Measurements from ENCODE around the gene ITGBL1. TPM values are rescaled to one million over a fixed set of nuclear protein-coding genes. Genes with fewer than 3 reads are reported as not detected.

Gene ITGBL1
- total and polyA plus RNA-seq, 2 of the 8 experiments (the other 6 are each of a cell fraction or from before 2014, with no cell fraction given): not detected

DNA sequence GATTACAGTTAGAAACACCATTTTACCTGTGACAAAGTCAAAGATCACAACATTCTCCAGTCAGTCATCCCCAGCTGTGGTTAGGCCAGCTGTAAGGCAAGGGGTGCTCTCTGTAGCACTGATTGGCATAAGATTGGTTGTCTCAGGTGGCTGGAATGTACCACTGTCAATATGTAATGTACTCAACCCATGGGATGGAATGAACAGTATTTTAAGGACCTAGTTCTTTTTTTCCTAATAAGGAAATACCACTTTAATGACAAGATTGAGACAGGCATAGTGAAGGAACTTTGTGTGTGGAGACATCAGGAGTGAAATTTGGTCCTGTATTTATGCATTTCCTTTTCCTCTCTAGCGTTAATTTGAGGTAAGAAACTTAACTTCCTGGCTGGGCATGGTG is 310.7 kb downstream of the ITGBL1 start (continued):
- TF ChIP-seq, protein P1, sequence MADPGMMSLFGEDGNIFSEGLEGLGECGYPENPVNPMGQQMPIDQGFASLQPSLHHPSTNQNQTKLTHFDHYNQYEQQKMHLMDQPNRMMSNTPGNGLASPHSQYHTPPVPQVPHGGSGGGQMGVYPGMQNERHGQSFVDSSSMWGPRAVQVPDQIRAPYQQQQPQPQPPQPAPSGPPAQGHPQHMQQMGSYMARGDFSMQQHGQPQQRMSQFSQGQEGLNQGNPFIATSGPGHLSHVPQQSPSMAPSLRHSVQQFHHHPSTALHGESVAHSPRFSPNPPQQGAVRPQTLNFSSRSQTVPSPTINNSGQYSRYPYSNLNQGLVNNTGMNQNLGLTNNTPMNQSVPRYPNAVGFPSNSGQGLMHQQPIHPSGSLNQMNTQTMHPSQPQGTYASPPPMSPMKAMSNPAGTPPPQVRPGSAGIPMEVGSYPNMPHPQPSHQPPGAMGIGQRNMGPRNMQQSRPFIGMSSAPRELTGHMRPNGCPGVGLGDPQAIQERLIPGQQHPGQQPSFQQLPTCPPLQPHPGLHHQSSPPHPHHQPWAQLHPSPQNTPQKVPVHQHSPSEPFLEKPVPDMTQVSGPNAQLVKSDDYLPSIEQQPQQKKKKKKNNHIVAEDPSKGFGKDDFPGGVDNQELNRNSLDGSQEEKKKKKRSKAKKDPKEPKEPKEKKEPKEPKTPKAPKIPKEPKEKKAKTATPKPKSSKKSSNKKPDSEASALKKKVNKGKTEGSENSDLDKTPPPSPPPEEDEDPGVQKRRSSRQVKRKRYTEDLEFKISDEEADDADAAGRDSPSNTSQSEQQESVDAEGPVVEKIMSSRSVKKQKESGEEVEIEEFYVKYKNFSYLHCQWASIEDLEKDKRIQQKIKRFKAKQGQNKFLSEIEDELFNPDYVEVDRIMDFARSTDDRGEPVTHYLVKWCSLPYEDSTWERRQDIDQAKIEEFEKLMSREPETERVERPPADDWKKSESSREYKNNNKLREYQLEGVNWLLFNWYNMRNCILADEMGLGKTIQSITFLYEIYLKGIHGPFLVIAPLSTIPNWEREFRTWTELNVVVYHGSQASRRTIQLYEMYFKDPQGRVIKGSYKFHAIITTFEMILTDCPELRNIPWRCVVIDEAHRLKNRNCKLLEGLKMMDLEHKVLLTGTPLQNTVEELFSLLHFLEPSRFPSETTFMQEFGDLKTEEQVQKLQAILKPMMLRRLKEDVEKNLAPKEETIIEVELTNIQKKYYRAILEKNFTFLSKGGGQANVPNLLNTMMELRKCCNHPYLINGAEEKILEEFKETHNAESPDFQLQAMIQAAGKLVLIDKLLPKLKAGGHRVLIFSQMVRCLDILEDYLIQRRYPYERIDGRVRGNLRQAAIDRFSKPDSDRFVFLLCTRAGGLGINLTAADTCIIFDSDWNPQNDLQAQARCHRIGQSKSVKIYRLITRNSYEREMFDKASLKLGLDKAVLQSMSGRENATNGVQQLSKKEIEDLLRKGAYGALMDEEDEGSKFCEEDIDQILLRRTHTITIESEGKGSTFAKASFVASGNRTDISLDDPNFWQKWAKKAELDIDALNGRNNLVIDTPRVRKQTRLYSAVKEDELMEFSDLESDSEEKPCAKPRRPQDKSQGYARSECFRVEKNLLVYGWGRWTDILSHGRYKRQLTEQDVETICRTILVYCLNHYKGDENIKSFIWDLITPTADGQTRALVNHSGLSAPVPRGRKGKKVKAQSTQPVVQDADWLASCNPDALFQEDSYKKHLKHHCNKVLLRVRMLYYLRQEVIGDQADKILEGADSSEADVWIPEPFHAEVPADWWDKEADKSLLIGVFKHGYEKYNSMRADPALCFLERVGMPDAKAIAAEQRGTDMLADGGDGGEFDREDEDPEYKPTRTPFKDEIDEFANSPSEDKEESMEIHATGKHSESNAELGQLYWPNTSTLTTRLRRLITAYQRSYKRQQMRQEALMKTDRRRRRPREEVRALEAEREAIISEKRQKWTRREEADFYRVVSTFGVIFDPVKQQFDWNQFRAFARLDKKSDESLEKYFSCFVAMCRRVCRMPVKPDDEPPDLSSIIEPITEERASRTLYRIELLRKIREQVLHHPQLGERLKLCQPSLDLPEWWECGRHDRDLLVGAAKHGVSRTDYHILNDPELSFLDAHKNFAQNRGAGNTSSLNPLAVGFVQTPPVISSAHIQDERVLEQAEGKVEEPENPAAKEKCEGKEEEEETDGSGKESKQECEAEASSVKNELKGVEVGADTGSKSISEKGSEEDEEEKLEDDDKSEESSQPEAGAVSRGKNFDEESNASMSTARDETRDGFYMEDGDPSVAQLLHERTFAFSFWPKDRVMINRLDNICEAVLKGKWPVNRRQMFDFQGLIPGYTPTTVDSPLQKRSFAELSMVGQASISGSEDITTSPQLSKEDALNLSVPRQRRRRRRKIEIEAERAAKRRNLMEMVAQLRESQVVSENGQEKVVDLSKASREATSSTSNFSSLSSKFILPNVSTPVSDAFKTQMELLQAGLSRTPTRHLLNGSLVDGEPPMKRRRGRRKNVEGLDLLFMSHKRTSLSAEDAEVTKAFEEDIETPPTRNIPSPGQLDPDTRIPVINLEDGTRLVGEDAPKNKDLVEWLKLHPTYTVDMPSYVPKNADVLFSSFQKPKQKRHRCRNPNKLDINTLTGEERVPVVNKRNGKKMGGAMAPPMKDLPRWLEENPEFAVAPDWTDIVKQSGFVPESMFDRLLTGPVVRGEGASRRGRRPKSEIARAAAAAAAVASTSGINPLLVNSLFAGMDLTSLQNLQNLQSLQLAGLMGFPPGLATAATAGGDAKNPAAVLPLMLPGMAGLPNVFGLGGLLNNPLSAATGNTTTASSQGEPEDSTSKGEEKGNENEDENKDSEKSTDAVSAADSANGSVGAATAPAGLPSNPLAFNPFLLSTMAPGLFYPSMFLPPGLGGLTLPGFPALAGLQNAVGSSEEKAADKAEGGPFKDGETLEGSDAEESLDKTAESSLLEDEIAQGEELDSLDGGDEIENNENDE (IDR thresholded peaks at IDR 0.05; ENCODE audit: insufficient replicate concordance, low read length): no peak
- TF ChIP-seq SRF (IDR thresholded peaks at IDR 0.05; ENCODE audit: low read depth, low read length): no peak
